GM12878 (cell line): Measurements from ENCODE around the gene SCLT1. TPM values are rescaled to one million over a fixed set of nuclear protein-coding genes. Genes with fewer than 3 reads are reported as not detected.

Experiments
- ATAC-seq: fragments of 200-7000 bp; cut with Tn5 transposase; 3 replicates; pipeline ENCODE4 v1.9.1; 2020; ENCODE audit warnings: mild to moderate bottlenecking, moderate library complexity
- BruUV-seq: library from RNA; stranded (reverse); fragments of 400-500 nt; replicated peaks from 2 replicates; lab custom pipeline; 2021; lab: Mats Ljungman, UMichigan
- CTCF ChIA-PET: fragments of 300-600 bp; sonication (Branson Sonifier 250); formaldehyde crosslinking; extraction: SDS; loops from one replicate; lab custom pipeline; 2021; ENCODE audit warnings: inconsistent platforms; lab: Yijun Ruan, JAX
- POLR2A ChIA-PET: fragments of 350-600 bp; formaldehyde crosslinking; extraction: SDS; loops from one replicate; lab custom pipeline; 2021; ENCODE audit warnings: inconsistent platforms; lab: Charles Lee
- RAD21 ChIA-PET: fragments of 300-600 bp; sonication (Branson Sonifier 250); formaldehyde crosslinking; loops from one replicate; lab custom pipeline; 2023; ENCODE audit warnings: antibody characterized with exemption; ENCODE audit not compliant: unreplicated experiment; lab: Charles Lee
- SMC1A ChIA-PET: fragments of 300-600 bp; sonication (Branson Sonifier 250); formaldehyde crosslinking; loops from one replicate; lab custom pipeline; 2023; ENCODE audit not compliant: unreplicated experiment, uncharacterized antibody; lab: Charles Lee
- DNase-seq: peaks from one replicate; pipeline ENCODE4 v3.0.0-alpha.2; 2011; ENCODE audit warnings: low read depth, low spot score
- FAIRE-seq: peaks from 3 replicates; lab custom pipeline; 2011; peaks lifted over from hg19 to GRCh38; lab: Jason Lieb, UNC
- H2AFZ ChIP-seq: 2 replicates; pipeline ENCODE4 v1.6.0; 2011; ENCODE audit warnings: low read depth, low read length, control low read depth; ENCODE audit not compliant: control insufficient read depth
- H3K27ac ChIP-seq: 2 replicates; pipeline ENCODE4 v1.5.1; 2011; ENCODE audit warnings: control low read depth; ENCODE audit not compliant: control insufficient read depth, insufficient read depth
- H3K27me3 ChIP-seq, 2 experiments: replicated peaks in 1 of 2; 2 replicates each; pipeline versions ENCODE4 v1.6.0 to v1.6.1; 2011; ENCODE audit warnings: low read length in 1 of 2; ENCODE audit not compliant: control insufficient read depth in 2 of 2, insufficient read depth in 2 of 2
- H3K36me3 ChIP-seq, 2 experiments: 2 replicates each; pipeline ENCODE4 v1.5.1; 2011; ENCODE audit warnings: low read length in 1 of 2; ENCODE audit not compliant: control insufficient read depth in 2 of 2, insufficient read depth in 2 of 2
- H3K4me1 ChIP-seq: 2 replicates; pipeline ENCODE4 v1.6.1; 2011; ENCODE audit warnings: mild to moderate bottlenecking, low read length, moderate library complexity, mixed read lengths; ENCODE audit not compliant: control insufficient read depth, insufficient read depth
- H3K4me2 ChIP-seq: 2 replicates; pipeline ENCODE4 v1.6.0; 2011; ENCODE audit warnings: control low read depth; ENCODE audit not compliant: control insufficient read depth, insufficient read depth
- H3K4me3 ChIP-seq: fragments of 200-600 bp; sonication (generic); 2 replicates; pipeline ENCODE4 v1.5.1; 2016
- H3K79me2 ChIP-seq: 2 replicates; pipeline ENCODE4 v1.6.0; 2011; ENCODE audit warnings: low read length; ENCODE audit not compliant: control insufficient read depth, insufficient read depth
- H3K9ac ChIP-seq: 2 replicates; pipeline ENCODE4 v1.8.0; 2011; ENCODE audit warnings: low read length, control low read depth, mixed read lengths; ENCODE audit not compliant: control insufficient read depth, insufficient read depth
- H3K9me3 ChIP-seq: replicated peaks from 3 replicates; pipeline ENCODE4 v1.5.1; 2011; ENCODE audit warnings: mild to moderate bottlenecking, low read length; ENCODE audit not compliant: control insufficient read depth, insufficient read depth
- H4K20me1 ChIP-seq: 2 replicates; pipeline ENCODE4 v1.6.0; 2011; ENCODE audit not compliant: control insufficient read depth, insufficient read depth
- HCFC1 ChIP-seq: fragments of 150-350 bp; IDR thresholded peaks from 2 replicates; pipeline ENCODE4 v1.6.1; 2014; ENCODE audit warnings: low read length
- RB1 ChIP-seq: fragments of 450-650 bp; formaldehyde crosslinking; IDR thresholded peaks from 2 replicates; pipeline ENCODE4 v1.6.1; 2017; ENCODE audit warnings: mild to moderate bottlenecking, borderline replicate concordance
- TAF1 ChIP-seq: IDR thresholded peaks from 2 replicates; pipeline ENCODE4 v1.6.1; 2011; ENCODE audit warnings: mild to moderate bottlenecking, low read depth, low read length, borderline replicate concordance
- TARDBP ChIP-seq: IDR thresholded peaks from 2 replicates; pipeline ENCODE4 v1.6.1; 2016; ENCODE audit warnings: borderline replicate concordance
- ZNF622 ChIP-seq: fragments of 450-650 bp; IDR thresholded peaks from 2 replicates; pipeline ENCODE4 v1.6.1; 2017; ENCODE audit warnings: mild to moderate bottlenecking, inconsistent platforms
- WGBS: methylation state at CpG from one replicate; pipeline ENCODE4 v1.1.6; 2016; ENCODE audit warnings: low lambda C conversion rate; ENCODE audit not compliant: insufficient replicate concordance, insufficient coverage; ENCODE audit errors: missing lambda C conversion rate; 5-methylcytosine and 5-hydroxymethylcytosine counted together
- in situ Hi-C: fragments of 300-500 bp; cut with MboI; formaldehyde crosslinking; loops from 9 replicates; pipeline ENCODE4 v1.14.3; 2018; ENCODE audit warnings: mixed read lengths
- intact Hi-C: fragments of 100-400 bp; cut with micrococcal nuclease; formaldehyde crosslinking; loops from one replicate; pipeline ENCODE4 v1.14.2; 2022; ENCODE audit not compliant: unreplicated experiment
- polyA plus RNA-seq, 11 experiments: library from polyadenylated mRNA; depleted of rRNA in 4 of 11; unstranded in 6 of 11; stranded (reverse) in 5 of 11; fragments of >200 nt; fragmentation: Nextera tagmentation in 4 of 11; fragmentation: Illumina TruSeq in 1 of 11; extraction: Ambion mirVana in 4 of 11; extraction: Trizol in 1 of 11; gene quantifications; 1 replicate in 1 of 11; 2 replicates in 10 of 11; pipeline versions ENCODE4 v1.2.1 to v1.2.3, GENCODE V29; 2011 to 2016; ENCODE audit warnings: inconsistent platforms in 2 of 11, missing spikeins in 2 of 11, low read depth in 1 of 11
- total RNA-seq, 4 experiments: library from RNA; depleted of rRNA in 3 of 4; stranded (reverse); fragments of >200 nt in 3 of 4; fragmentation: Illumina TruSeq in 1 of 4; extraction: Trizol in 1 of 4; gene quantifications; 2 replicates each; pipeline versions ENCODE4 v1.2.1 to v1.2.3, GENCODE V29; 2013 to 2021
- TF ChIP-seq, protein P1 (sequence below): fragments of 450-650 bp; IDR thresholded peaks from 2 replicates; pipeline ENCODE4 v1.6.1; 2016; ENCODE audit warnings: mild to moderate bottlenecking, moderate library complexity, borderline replicate concordance

The SCLT1 gene
- total and polyA plus RNA-seq, 10 of the 15 experiments (the other 5 are each of a cell fraction or from before 2014, with no cell fraction given), result 7.8 to 31.4 (median 19.6) TPM

GRCh38 chr4:128879971-128880370, 213.4 kb downstream of the SCLT1 start:
- RAD21 ChIA-PET, result no interaction called here
- no peak for FAIRE-seq
- Histone ChIP-seq H3K9me3 (no peaks in the 10 kb centered on the region), H3K4me3 (no peak overlapping the region), H3K4me1 (no peaks in the 10 kb centered on the region), H3K36me3 (peaks cover 0 to 11% of the 10 kb centered on the region in 2 experiments; a peak in 2 of 4 replicates), H3K27ac (no peak overlapping the region), H3K79me2 (no peaks in the 10 kb centered on the region), H3K9ac (no peak overlapping the region), H4K20me1 (no peaks in the 10 kb centered on the region), H2AFZ (no peak overlapping the region), H3K4me2 (no peak overlapping the region), H3K27me3 (no peaks in the 10 kb centered on the region)
- POLR2A ChIA-PET, result no interaction called here
- SMC1A ChIA-PET, result interaction anchor here (0.8 to 1.4 kb wide), 2 partner anchors 11 to 67 kb away, joined by 3 read pairs; no protein-coding TSS in a partner anchor
- BruUV-seq, result no TSS peak
- CTCF ChIA-PET, result interaction anchor here (1.5 kb wide), 1 partner anchor 66 kb away, joined by 6 read pairs; no protein-coding TSS in a partner anchor
- intact Hi-C loops, result no loop called here
- ATAC-seq, result no peak
- DNase-seq, result no peak
- in situ Hi-C loops, result no loop called here
- TF ChIP-seq TAF1 (no peak), TARDBP (no peak), HCFC1 (no peak), ZNF622 (no peak), RB1 (no peak)
- TF ChIP-seq, protein P1, sequence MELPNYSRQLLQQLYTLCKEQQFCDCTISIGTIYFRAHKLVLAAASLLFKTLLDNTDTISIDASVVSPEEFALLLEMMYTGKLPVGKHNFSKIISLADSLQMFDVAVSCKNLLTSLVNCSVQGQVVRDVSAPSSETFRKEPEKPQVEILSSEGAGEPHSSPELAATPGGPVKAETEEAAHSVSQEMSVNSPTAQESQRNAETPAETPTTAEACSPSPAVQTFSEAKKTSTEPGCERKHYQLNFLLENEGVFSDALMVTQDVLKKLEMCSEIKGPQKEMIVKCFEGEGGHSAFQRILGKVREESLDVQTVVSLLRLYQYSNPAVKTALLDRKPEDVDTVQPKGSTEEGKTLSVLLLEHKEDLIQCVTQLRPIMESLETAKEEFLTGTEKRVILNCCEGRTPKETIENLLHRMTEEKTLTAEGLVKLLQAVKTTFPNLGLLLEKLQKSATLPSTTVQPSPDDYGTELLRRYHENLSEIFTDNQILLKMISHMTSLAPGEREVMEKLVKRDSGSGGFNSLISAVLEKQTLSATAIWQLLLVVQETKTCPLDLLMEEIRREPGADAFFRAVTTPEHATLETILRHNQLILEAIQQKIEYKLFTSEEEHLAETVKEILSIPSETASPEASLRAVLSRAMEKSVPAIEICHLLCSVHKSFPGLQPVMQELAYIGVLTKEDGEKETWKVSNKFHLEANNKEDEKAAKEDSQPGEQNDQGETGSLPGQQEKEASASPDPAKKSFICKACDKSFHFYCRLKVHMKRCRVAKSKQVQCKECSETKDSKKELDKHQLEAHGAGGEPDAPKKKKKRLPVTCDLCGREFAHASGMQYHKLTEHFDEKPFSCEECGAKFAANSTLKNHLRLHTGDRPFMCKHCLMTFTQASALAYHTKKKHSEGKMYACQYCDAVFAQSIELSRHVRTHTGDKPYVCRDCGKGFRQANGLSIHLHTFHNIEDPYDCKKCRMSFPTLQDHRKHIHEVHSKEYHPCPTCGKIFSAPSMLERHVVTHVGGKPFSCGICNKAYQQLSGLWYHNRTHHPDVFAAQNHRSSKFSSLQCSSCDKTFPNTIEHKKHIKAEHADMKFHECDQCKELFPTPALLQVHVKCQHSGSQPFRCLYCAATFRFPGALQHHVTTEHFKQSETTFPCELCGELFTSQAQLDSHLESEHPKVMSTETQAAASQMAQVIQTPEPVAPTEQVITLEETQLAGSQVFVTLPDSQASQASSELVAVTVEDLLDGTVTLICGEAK, result no peak
- WGBS, result 98% methylated on average over 2 of the region's 2 CpGs
